ENCODE data around the gene RARA. TPM values are rescaled to one million over a fixed set of nuclear protein-coding genes. Genes with fewer than 3 reads are reported as not detected.
A peak's percentile ranks its signal among the peaks of the same experiment; 100 is the strongest.

Gene RARA
- total and polyA plus RNA-seq, 8 donors = 6.8 to 19.7 (median 11.6) TPM

DNA sequence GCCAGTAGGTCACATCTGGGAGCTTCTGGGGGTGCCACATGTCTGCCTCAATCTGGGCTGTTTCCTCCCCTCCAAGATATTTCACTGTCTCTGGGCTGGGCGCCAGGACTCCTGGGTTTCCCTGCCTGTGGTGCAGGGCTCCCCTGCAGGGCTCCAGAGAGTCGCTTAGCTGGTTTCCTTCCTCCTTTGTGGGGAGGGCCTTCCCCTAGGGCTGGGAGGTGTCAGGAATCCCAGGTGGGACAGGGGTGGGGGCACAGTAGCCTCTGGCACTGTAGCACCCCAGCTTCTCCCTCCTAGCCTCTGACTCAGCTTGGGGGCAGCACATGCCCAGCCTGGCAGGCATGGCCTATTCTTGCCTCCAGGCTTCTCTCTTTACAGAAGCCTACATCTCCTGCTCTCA lies 2.6 kb downstream of the RARA start:
- FAIRE-seq (no peak), ATAC-seq (peak in 2 of 4 donors; percentile 6 to 12), DNase-seq (peak in 3 of 6 donors; percentile 40 to 70 (median 62))
- H3K27ac ChIP-seq = peak overlapping the region in 2 of 4 donors; percentile 54 to 80
- TF ChIP-seq, protein P1, sequence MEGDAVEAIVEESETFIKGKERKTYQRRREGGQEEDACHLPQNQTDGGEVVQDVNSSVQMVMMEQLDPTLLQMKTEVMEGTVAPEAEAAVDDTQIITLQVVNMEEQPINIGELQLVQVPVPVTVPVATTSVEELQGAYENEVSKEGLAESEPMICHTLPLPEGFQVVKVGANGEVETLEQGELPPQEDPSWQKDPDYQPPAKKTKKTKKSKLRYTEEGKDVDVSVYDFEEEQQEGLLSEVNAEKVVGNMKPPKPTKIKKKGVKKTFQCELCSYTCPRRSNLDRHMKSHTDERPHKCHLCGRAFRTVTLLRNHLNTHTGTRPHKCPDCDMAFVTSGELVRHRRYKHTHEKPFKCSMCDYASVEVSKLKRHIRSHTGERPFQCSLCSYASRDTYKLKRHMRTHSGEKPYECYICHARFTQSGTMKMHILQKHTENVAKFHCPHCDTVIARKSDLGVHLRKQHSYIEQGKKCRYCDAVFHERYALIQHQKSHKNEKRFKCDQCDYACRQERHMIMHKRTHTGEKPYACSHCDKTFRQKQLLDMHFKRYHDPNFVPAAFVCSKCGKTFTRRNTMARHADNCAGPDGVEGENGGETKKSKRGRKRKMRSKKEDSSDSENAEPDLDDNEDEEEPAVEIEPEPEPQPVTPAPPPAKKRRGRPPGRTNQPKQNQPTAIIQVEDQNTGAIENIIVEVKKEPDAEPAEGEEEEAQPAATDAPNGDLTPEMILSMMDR (IDR thresholded peaks at IDR 0.05) = no peak
- H3K4me1 ChIP-seq = peaks cover 13 to 72% (median 14%) of the 10 kb centered on the region in 3 donors
- H3K9me3 ChIP-seq = no peaks in the 10 kb centered on the region
- 43 to 64% methylated on average over 2 of the region's 2 CpGs for WGBS, 2 donors
- H3K4me3 ChIP-seq = no peak overlapping the region
- H3K27me3 ChIP-seq = no peaks in the 10 kb centered on the region
- intact Hi-C loops (cut with DNase I) = loop anchor here in 1 of 3 donors (5.0 kb wide), 1 partner anchor 36 kb away; no protein-coding TSS in a partner anchor
- no peaks in the 10 kb centered on the region for H3K36me3 ChIP-seq

DNA sequence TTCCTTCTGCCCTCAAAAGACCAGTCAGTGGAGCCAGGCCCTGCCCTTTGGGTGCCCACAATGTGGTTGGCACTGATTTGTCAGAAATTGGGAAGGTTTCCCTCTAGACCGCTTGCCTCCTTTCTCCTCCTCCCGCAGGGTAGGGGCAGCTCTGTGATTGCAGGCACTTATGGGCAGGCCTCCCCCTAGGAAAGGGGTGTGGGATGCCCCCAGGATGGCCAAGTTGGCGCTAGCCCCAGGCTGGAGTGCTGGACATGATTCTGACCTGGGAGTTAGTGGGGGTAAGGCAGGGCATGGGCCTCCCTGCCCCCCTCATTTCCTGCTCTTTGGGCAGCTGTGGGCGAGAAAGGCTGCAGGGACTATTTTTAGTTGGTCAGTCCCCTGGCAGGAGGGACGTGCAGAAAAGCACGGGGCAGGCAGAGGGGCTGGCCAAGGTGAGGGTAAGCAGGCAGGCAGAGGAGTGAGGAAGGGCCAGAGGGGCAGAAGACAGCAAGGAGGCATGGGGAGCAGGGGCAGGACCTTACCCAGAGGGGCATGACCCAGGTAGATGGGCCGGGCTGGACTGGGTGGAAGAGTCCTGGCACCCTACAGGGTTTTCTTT lies 3.3 kb downstream of the RARA start:
- no peaks in the 10 kb centered on the region for H3K27me3 ChIP-seq
- TF ChIP-seq, protein P1 (IDR thresholded peaks at IDR 0.05) = no peak
- no peak for FAIRE-seq
- WGBS, 2 donors = 43 to 51% methylated on average over 7 of the region's 7 CpGs
- peak in 1 of 6 donors; percentile 41 for DNase-seq
- no peak overlapping the region for H3K4me3 ChIP-seq
- no peak for ATAC-seq
- intact Hi-C loops (cut with DNase I) = loop anchor here in 1 of 3 donors (5.0 kb wide), 1 partner anchor 35 kb away; no protein-coding TSS in a partner anchor
- H3K36me3 ChIP-seq = no peaks in the 10 kb centered on the region
- H3K4me1 ChIP-seq = peaks cover 14 to 78% (median 20%) of the 10 kb centered on the region in 3 donors
- peak overlapping the region in 3 of 4 donors; percentile 22 to 80 (median 54) for H3K27ac ChIP-seq
- H3K9me3 ChIP-seq = no peaks in the 10 kb centered on the region

DNA sequence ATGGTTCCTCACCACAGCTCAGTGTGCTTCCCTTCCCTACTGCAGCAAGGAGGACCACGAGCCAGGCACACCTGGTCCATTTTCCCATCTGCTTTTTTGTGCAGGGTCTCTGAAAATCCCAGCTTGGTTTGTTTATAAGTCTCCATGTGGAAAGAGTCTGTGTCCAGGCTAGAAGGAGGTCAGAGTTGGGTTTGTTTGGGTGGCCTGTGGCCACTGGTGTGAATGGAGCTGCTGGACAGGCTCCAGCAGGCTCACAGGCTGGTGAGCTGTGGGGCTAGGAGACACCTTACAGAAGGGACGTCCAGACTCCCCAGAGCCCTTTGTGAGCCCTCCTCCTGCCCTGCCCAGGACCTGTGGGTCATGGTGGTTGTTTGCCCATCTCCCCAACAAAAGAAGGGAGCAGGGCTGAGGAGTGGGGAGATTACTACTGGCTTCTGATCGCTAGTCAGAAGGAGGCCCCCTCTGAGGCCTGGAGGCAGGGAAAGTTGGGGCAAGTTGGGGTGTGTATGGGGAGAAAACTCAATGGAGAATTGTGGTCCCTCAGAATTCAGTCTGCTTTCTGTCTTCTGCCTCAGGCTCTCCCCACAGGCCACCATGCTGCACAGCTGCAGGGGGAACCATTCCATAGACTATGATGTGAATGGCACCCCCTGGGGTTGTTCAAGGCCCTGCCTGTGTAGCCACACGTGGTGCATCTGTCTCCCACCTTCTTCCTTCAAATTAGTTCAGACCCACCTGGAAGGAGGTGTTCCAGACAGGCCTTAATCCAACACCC lies 4.1 kb downstream of the RARA start:
- WGBS, 2 donors = 59 to 65% methylated on average over 4 of the region's 4 CpGs
- no peaks in the 10 kb centered on the region for H3K9me3 ChIP-seq
- no peaks in the 10 kb centered on the region for H3K27me3 ChIP-seq
- peak overlapping the region; percentile 17 to 80 (median 38) for H3K27ac ChIP-seq
- DNase-seq = peak in 2 of 6 donors; percentile 35 to 39
- peaks cover 14 to 81% (median 24%) of the 10 kb centered on the region in 3 donors for H3K4me1 ChIP-seq
- intact Hi-C loops (cut with DNase I) = loop anchor here in 1 of 3 donors (5.0 kb wide), 1 partner anchor 34 kb away; no protein-coding TSS in a partner anchor
- FAIRE-seq = no peak
- ATAC-seq = no peak
- TF ChIP-seq, protein P1 (IDR thresholded peaks at IDR 0.05) = no peak
- no peak overlapping the region for H3K4me3 ChIP-seq
- H3K36me3 ChIP-seq = no peaks in the 10 kb centered on the region

DNA sequence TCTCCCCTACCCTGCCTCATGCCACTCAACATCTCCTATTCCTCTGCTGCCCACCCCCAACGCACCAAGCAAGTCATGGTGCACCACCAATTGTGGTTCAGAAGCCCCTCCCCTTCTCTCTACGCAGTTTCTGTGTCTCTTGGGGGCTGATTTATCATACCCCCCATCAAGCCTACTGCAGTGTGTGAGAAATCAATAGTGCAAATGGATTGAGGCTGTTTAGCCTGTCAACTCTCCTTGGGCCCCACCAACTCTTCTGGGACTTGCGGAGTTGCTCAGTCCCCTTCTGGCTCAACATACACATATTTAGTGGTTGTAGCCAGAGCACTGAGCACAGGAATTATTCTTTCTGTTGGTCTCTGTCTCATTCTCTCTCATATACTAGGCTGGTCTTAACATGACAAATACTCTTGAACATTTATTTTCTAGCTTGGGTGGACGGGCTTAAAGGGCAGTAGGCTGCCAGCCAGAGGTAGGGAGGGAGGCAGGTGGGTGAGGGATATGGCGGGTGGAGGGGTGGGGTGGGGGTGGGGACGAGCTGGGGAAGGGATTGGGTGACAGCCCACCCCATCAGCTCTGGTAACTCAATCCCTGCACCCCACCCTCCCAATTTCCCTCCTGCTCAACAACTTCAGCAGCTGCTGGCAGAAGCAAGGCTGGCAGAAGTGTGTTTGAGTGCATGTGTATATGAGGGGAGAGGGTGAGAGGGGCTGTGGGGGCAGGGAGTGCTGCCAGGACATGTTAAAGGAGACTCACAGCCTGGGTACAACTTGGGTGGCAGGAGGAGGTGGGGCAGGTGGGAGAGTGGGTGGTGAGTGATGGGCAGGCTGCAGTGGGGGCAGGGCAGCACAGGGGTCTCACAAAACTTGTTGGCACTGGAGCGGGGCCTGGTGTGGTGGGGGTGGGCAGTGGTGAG lies 4.9 kb downstream of the RARA start:
- peak overlapping the region; percentile 17 to 80 (median 34) for H3K27ac ChIP-seq
- WGBS, 2 donors = 55 to 57% methylated on average over 7 of the region's 7 CpGs
- H3K36me3 ChIP-seq = no peaks in the 10 kb centered on the region
- peaks cover 14 to 76% (median 24%) of the 10 kb centered on the region in 3 donors for H3K4me1 ChIP-seq
- H3K27me3 ChIP-seq = no peaks in the 10 kb centered on the region
- DNase-seq (peak in 1 of 6 donors; percentile 17), FAIRE-seq (no peak), ATAC-seq (no peak)
- intact Hi-C loops (cut with DNase I) = loop anchor here in 1 of 3 donors (5.0 kb wide), 1 partner anchor 33 kb away; no protein-coding TSS in a partner anchor
- no peak overlapping the region for H3K4me3 ChIP-seq
- no peaks in the 10 kb centered on the region for H3K9me3 ChIP-seq
- TF ChIP-seq, protein P1 (IDR thresholded peaks at IDR 0.05) = no peak

Measured in pancreas (tissue), 10 donors.